ENCODE results near the gene SLC14A1.

GRCh38 chr18:45788861-45789260, 64.9 kb downstream of the SLC14A1 start:
- TF ChIP-seq CTCF (IDR thresholded peaks at IDR 0.05 in 4 of 5, conservative IDR thresholded peaks at IDR 0.05 in 1 of 5), result no peak
- no peak for TF ChIP-seq POLR2A (IDR thresholded peaks at IDR 0.05)
